ES-I3 (cell line): ENCODE measurements around the gene HEATR3.

Experiments
- H3K36me3 ChIP-seq: 2 replicates; pipeline ENCODE4 v1.6.1; 2013; ENCODE audit warnings: mild to moderate bottlenecking, low read length, control low read depth, moderate library complexity; ENCODE audit not compliant: insufficient read depth
- H3K4me1 ChIP-seq: 2 replicates; pipeline ENCODE4 v1.6.1; 2013; ENCODE audit warnings: mild to moderate bottlenecking, control low read depth, low read length; ENCODE audit not compliant: insufficient read depth
- H3K9ac ChIP-seq: 2 replicates; pipeline ENCODE4 v1.6.1; 2013; ENCODE audit warnings: low read depth, mild to moderate bottlenecking, low read length, moderate library complexity
- H3K9me3 ChIP-seq: 2 replicates; pipeline ENCODE4 v1.6.1; 2013; ENCODE audit warnings: mild to moderate bottlenecking, low read length, moderate library complexity; ENCODE audit not compliant: control insufficient read depth, insufficient read depth

Gene HEATR3, protein sequence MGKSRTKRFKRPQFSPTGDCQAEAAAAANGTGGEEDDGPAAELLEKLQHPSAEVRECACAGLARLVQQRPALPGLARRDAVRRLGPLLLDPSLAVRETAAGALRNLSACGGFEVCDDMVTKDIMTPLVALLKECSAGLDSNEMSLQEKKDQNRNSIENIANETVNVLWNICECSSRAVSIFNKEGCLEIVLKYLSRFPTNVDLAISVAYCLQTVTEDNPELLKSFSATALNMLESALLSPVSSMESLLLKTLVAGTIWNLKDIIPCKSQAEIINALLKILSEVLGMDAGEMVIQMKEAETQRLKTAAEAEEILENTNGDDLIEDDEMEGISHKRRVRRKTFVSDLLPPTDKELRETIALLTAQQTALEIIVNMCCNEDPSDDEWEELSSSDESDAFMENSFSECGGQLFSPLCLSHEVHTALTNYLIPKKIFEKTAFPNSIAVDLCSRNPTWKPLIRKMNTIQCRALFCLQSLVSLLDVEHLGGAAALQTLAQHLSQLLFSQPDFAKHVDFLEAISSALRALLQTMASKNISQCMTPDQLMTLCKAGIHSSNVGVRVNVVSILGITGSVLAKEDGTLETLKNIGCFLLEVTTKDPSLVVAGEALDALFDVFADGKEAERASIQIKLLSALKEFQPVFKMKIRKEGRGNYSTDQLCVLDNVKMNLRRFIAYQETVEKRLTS

DNA sequence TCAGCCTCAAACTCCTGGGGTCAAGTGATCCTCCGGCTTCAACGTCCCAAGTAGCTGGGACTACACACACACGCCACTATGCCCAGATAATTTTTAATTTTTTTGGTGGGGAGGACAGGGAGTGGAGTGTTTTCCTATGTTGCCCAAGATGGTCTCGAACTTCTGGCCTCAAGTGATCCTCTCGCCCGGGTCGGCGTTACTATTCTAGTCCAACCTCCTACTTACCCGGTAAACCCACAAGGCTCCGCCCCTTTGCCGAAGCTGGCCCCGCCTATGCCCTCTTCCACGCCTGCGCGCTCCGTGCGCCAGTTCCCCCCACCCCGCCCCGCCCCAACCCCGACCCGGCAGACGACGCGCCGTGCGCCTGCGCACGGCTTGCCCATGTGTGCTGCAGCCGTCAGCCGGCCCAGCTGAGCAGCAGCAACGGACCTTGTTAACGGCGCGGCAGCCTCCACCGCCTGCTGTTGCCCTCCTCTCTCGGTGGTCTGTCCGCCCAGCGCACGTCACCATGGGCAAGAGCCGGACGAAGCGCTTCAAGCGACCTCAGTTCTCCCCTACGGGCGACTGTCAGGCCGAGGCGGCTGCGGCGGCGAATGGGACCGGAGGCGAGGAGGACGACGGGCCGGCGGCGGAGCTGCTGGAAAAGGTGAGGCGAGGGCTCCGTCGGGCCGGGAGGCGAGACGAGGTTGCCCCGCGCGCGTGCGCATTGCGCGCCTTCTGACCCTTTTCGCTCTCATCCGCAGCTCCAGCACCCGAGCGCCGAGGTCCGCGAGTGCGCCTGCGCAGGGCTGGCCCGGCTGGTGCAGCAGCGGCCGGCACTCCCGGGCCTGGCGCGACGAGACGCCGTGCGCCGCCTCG is at the start of gene HEATR3:
Gene HEATR3 (plus strand): TSS at position 347 of the 858 bp plus-strand sequence. CDS start 162 bp downstream, at position 509.
- H3K9ac ChIP-seq, result peak within 1 kb of the TSS; percentile 91
- no peaks in the 10 kb centered on the region for H3K9me3 ChIP-seq
- peaks cover 4% of the 10 kb centered on the region; the same call in 1 of the 2 replicates for H3K36me3 ChIP-seq
- H3K4me1 ChIP-seq, result peaks cover 7% of the 10 kb centered on the region; the same call in 1 of the 2 replicates

DNA sequence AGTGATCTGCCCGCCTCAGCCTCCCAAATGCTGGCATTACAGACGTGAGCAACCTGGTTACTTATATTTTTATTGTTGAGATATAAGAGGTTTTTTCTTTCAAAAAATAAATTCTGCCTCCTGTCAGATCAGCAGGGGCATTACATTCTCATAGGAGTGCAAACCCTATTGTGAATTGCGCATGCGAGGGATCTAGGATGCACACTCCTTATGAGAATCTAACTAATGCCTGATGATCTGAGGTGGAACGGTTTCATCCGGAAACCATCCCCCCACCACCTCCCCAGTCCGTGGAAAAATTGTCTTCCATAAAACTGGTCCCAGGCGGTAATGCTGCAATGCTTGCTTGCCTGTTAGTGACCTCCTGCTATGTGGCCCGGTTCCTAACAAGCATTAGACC is 48.2 kb upstream of the HEATR3 start:
- no peaks in the 10 kb centered on the region for H3K9me3 ChIP-seq
- no peaks in the 10 kb centered on the region for H3K4me1 ChIP-seq
- no peaks in the 10 kb centered on the region for H3K36me3 ChIP-seq
- H3K9ac ChIP-seq, result no peak overlapping the region

DNA sequence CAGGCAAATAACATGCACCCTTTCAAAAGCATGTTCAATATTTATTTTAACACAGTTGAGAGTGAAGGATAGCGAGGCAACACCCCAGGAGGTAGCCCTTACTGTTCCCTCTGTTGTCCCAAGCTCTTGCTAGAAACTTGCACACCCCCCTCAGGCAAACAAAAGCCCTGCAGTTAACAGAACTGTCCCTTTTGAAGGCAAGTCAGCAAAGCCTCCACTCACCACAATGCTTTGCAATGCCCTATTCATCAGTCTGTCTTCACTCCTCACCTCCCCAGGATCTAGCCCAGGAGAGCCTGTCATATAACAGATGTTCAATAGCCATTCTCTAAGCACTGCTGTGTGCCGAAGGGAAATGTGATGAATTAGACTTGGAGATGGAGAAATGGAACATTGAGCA is 44.2 kb upstream of the HEATR3 start:
- H3K9ac ChIP-seq, result no peak overlapping the region
- H3K36me3 ChIP-seq, result no peaks in the 10 kb centered on the region
- H3K9me3 ChIP-seq, result no peaks in the 10 kb centered on the region
- H3K4me1 ChIP-seq, result no peaks in the 10 kb centered on the region

DNA sequence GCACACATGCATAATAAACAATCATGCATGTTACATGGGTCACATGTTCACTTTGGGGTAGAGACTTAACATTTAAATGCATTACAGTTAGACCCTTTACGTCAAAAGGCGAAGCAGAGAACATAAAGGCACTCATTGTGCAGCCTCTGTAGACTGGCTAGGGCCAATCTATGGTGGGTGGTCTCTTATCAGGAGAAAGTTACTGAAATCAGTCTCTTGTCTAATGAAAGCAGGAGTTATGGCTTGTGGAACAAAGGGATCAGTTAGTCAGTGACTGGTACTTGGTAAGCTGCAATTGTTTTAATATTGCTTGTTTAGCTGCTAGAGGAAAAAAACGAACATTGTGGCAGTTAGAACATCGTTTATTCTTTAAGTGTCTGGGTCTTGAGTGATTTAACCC is 42.1 kb upstream of the HEATR3 start:
- no peaks in the 10 kb centered on the region for H3K36me3 ChIP-seq
- no peaks in the 10 kb centered on the region for H3K9me3 ChIP-seq
- no peak overlapping the region for H3K9ac ChIP-seq
- no peaks in the 10 kb centered on the region for H3K4me1 ChIP-seq

DNA sequence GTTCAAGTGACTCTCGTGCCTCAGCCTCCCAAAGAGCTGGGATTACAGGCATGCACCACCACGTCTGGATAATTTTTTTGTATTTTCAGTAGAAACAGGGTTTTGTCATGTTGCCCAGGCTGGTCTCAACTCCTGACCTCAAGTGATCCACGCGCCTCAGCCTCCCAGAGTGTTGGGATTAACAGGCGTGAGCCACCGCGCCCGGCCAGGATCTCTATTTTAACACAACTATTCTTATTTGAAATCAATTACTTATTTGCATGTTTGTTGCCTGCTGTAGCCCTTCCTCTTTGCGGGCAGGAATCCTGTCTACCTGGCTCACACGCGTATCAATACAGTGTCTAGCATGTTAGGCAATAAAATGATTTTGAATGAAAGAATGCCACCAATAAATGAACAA is 41.6 kb upstream of the HEATR3 start:
- Histone ChIP-seq H3K9ac (no peak overlapping the region), H3K4me1 (no peaks in the 10 kb centered on the region), H3K9me3 (no peaks in the 10 kb centered on the region), H3K36me3 (no peaks in the 10 kb centered on the region)

DNA sequence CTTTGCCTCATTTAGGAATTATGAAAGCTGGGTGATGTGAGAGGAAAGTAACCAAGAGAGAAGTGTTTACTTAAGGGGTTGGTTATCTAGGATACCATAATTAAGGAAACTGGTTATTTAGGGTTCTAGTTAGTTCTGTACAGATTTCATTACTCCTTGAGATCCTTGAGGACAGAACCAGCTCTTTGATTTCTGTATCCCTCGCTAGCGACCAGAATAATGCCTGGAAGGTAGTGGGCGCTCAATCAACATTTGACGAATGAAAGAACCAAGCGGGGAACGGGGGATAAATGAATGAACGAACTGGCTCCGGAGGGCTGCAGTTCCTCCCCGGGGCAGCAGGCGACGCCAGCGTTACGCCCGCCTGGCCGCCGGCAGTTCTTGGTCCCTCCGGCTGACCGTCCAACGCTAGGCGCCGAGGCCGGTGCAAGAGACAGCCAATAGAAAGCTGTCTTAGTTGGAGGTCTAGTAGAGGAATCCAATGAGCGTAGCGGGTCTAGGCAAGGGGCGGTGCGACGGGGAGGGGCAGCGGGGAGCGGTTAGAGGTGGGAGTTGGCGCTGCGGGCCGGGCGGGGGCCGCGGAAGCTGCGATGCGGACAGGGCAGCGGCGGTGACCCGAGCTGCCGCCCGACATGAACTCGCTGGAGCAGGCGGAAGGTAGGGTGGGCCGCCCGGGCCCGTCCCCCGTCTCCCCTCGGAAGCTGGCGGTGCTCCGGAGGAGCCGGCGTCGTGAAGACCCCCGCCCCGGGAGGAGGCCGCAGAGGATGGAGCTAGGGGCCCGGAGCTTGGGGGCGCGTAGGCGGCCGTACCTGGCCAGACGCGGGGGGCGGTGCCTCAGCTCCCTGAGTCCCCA is 40.9 kb upstream of the HEATR3 start, which contains the start of gene CNEP1R1:
Gene CNEP1R1 (plus strand): TSS at position 542 of the 853 bp plus-strand sequence. CDS start 91 bp downstream, at position 633.
- H3K4me1 ChIP-seq, result no peaks in the 10 kb centered on the region
- H3K9ac ChIP-seq, result peak within 1 kb of the TSS; percentile 84
- H3K9me3 ChIP-seq, result no peaks in the 10 kb centered on the region
- no peaks in the 10 kb centered on the region for H3K36me3 ChIP-seq

DNA sequence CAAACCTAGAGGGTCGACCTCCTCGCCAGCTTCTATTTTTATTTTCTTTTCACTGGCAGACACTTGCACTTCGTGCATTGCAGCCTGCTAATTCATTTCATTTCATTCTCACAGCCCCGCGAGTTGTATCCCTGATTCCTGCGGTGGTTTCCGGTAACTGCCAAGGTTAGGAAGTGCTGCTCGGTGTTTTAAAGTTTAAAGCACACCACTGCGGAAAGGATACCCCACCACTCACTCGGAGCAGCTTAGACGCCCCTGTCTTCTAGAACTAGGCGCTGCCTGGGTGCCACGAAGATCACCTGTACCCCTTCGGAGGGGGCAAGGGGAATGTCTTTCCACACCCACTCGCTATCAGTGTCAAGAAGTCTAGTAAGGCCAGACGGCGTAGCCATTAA is 40.2 kb upstream of the HEATR3 start:
- Histone ChIP-seq H3K9me3 (no peaks in the 10 kb centered on the region), H3K9ac (peak overlapping the region; percentile 84), H3K4me1 (no peaks in the 10 kb centered on the region), H3K36me3 (no peaks in the 10 kb centered on the region)

DNA sequence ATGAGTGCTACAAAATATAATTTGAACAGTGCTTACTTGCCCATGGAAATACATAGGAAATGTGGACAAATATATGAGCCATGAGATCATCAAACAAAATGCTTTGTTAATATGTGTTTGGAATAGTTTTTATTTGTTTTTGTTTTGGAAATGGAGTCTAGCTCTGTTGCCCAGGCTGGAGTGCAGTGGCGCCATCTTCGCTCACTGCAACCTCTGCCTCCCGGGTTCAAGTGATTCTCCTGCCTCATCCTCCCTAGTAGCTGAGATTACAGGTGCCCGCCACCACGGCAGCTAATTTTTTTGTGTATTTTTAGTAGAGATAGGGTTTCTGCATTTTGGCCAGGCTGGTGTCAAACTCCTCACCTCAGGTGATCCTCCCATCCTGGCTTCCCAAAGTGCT is 37.9 kb upstream of the HEATR3 start:
- no peaks in the 10 kb centered on the region for H3K9me3 ChIP-seq
- no peak overlapping the region for H3K9ac ChIP-seq
- H3K36me3 ChIP-seq, result no peaks in the 10 kb centered on the region
- H3K4me1 ChIP-seq, result no peaks in the 10 kb centered on the region

DNA sequence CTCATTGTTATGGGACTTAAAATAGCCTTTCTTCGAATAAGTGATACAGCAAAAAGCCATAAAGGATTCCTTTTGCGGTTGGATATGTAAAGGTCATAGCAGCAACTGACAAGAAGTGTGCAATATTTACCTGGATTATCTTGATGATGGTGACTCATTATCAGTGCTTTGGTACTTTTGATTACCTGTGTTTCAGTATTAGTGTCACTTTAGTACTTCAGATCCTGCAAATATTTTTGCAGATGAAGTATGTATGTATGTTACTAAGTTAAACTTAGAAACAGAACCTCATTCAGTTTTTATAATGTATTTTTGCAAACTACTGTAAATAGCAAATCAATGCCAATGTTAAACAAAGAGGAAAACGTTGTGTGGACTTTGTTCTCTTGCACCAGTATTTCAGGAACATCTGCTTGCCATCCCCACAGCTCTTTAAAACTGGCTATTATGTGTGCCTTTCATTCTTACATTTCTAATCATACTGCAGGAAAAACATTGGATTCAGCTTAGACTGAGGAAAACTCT is 30.2 kb upstream of the HEATR3 start:
- no peaks in the 10 kb centered on the region; the same call in 1 of the 2 replicates for H3K36me3 ChIP-seq
- no peaks in the 10 kb centered on the region; the same call in 1 of the 2 replicates for H3K4me1 ChIP-seq
- H3K9ac ChIP-seq, result no peak overlapping the region
- no peaks in the 10 kb centered on the region for H3K9me3 ChIP-seq

DNA sequence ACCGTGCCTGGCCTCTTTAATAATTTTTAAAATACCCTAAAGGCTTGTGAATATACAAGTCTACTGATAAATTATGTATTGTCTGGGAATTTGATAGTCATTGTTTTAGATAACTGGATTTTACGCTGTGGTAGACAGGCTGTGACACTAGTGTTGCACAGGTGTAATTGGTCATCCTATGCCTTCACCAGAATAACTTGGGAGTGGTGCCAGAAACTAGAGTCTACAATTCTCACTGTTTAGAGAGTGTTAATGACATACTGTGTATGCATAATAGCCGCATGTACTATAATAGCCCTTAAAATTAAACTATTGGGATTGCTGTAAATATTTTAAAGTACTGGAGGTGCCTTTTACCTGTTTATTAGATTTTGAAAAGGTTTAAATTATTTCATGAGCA is 29.3 kb upstream of the HEATR3 start:
- Histone ChIP-seq H3K9me3 (no peaks in the 10 kb centered on the region), H3K36me3 (no peaks in the 10 kb centered on the region; the same call in 1 of the 2 replicates), H3K9ac (no peak overlapping the region), H3K4me1 (no peaks in the 10 kb centered on the region; the same call in 1 of the 2 replicates)

DNA sequence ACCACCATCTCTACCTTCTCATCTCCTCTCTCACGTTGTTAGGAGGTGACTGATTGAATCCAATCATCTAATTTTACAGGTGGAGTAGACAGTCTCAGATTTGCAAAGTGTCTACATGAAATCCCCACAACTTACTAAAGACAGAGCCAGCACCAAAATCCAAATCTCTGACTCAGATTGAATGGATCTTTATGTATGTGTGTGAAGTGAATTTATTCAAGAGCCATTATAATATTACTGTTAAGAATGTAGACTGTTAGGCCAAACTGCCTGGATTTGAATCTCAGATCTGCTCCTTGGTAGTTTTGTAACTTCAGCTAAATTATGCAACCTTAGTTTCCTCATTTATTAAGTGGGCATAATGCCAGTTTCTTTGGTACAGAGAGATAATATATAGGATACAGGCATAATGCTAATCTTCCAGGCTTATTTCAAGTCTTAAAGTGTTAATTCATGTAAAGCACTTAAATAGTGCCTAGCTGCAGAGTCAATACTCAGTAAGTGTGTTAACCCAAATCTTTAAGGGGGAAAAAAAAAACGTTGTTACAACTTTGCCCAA is 28.0 kb upstream of the HEATR3 start:
- H3K36me3 ChIP-seq, result no peaks in the 10 kb centered on the region; the same call in 1 of the 2 replicates
- no peaks in the 10 kb centered on the region for H3K9me3 ChIP-seq
- no peak overlapping the region for H3K9ac ChIP-seq
- H3K4me1 ChIP-seq, result no peaks in the 10 kb centered on the region; the same call in 1 of the 2 replicates

DNA sequence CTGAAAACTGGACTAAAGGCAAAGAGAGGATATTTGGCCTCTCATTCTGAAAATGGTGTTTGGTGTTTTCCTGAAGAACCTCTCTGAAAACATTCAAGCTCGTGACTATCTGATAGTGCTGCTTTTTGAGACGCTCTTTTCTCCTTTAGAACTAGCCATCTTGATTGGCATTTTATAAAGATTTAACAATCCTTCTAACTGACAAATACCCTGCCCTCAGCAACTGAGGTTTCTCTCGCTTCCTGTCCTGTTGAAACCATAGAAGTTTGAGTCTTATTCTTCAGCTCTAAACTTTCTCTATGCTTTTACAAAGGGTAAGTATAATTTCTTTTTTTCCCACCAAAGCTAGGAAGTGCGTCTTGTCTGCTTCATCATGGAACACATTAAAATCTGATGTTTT is 27.5 kb upstream of the HEATR3 start:
- no peaks in the 10 kb centered on the region; the same call in 1 of the 2 replicates for H3K36me3 ChIP-seq

More for the DNA sequence above, 27.5 kb upstream of the HEATR3 start:
- Histone ChIP-seq H3K4me1 (no peaks in the 10 kb centered on the region; the same call in 1 of the 2 replicates), H3K9ac (no peak overlapping the region), H3K9me3 (no peaks in the 10 kb centered on the region)
